IMR-90 (cell line): ENCODE data around the gene USP12. TPM values are rescaled to one million over a fixed set of nuclear protein-coding genes. Genes with fewer than 3 reads are reported as not detected.

Experiments
- ATAC-seq: fragments of 200-7000 bp; cut with Tn5 transposase; 2 replicates; pipeline ENCODE4 v1.9.1; 2020; ENCODE audit warnings: low read depth, mild to moderate bottlenecking, moderate library complexity
- BruUV-seq: library from RNA; stranded (reverse); fragments of 400-500 nt; replicated peaks from 2 replicates; lab custom pipeline; 2021; lab: Mats Ljungman, UMichigan
- CTCF ChIA-PET: fragments of 300-600 bp; formaldehyde crosslinking; extraction: SDS; loops from one replicate; lab custom pipeline; 2021; ENCODE audit warnings: antibody characterized with exemption; lab: Yijun Ruan, JAX
- POLR2A ChIA-PET: fragments of 300-600 bp; sonication (Branson Sonifier 250); formaldehyde crosslinking; loops from one replicate; lab custom pipeline; 2022; ENCODE audit warnings: antibody characterized with exemption; ENCODE audit not compliant: unreplicated experiment; lab: Charles Lee
- DNase-seq: peaks from one replicate; pipeline ENCODE4 v3.0.0; 2013
- H2AFZ ChIP-seq: replicated peaks from 2 replicates; pipeline ENCODE3; 2013; ENCODE audit warnings: low read length, mild to moderate bottlenecking; ENCODE audit not compliant: poor library complexity
- H2AK5ac ChIP-seq: 2 replicates; pipeline ENCODE4 v1.6.1; 2013; ENCODE audit warnings: low read depth, low read length, inconsistent platforms
- H2AK9ac ChIP-seq: replicated peaks from 2 replicates; pipeline ENCODE3; 2013; ENCODE audit warnings: mild to moderate bottlenecking, low read depth, low read length, moderate library complexity; ENCODE audit not compliant: poor library complexity
- H2BK120ac ChIP-seq: 2 replicates; pipeline ENCODE4 v1.6.1; 2013; ENCODE audit warnings: low read depth, low read length, inconsistent platforms
- H2BK15ac ChIP-seq: 3 replicates; pipeline ENCODE4 v1.6.1; 2013; ENCODE audit warnings: low read depth, low read length, inconsistent platforms
- H2BK20ac ChIP-seq: 2 replicates; pipeline ENCODE4 v1.6.1; 2013; ENCODE audit warnings: low read depth, mild to moderate bottlenecking, inconsistent platforms, low read length, moderate library complexity
- H2BK5ac ChIP-seq: 2 replicates; pipeline ENCODE4 v1.6.1; 2013; ENCODE audit warnings: mild to moderate bottlenecking, low read depth, low read length, inconsistent platforms; ENCODE audit not compliant: poor library complexity, severe bottlenecking
- H3K14ac ChIP-seq: replicated peaks from 2 replicates; pipeline ENCODE4 v1.6.1; 2013; ENCODE audit warnings: low read depth, low read length, inconsistent platforms
- H3K18ac ChIP-seq: 2 replicates; pipeline ENCODE4 v1.6.1; 2013; ENCODE audit warnings: low read depth, low read length, control low read depth
- H3K23ac ChIP-seq: 2 replicates; pipeline ENCODE4 v1.6.1; 2013; ENCODE audit warnings: low read depth, low read length, inconsistent platforms
- H3K27ac ChIP-seq: 2 replicates; pipeline ENCODE4 v1.5.1; 2013; ENCODE audit warnings: mild to moderate bottlenecking, control low read depth, low read length; ENCODE audit not compliant: insufficient read depth
- H3K27me3 ChIP-seq: 2 replicates; pipeline ENCODE4 v1.6.1; 2013; ENCODE audit warnings: low read length; ENCODE audit not compliant: control insufficient read depth, insufficient read depth
- H3K36me3 ChIP-seq: 2 replicates; pipeline ENCODE4 v1.6.1; 2013; ENCODE audit warnings: low read length, mixed read lengths; ENCODE audit not compliant: control insufficient read depth, insufficient read depth
- H3K4ac ChIP-seq: 2 replicates; pipeline ENCODE4 v1.6.1; 2013; ENCODE audit warnings: low read depth, low read length, inconsistent platforms
- H3K4me1 ChIP-seq: 2 replicates; pipeline ENCODE4 v1.6.1; 2013; ENCODE audit warnings: low read length, mixed read lengths; ENCODE audit not compliant: control insufficient read depth, insufficient read depth
- H3K4me2 ChIP-seq: 2 replicates; pipeline ENCODE4 v1.6.1; 2013; ENCODE audit warnings: low read depth, mild to moderate bottlenecking, control low read depth, low read length, moderate library complexity
- H3K4me3 ChIP-seq: 2 replicates; pipeline ENCODE4 v1.5.1; 2013; ENCODE audit warnings: low read depth, mild to moderate bottlenecking, control low read depth, low read length, moderate library complexity; ENCODE audit not compliant: insufficient read depth
- H3K56ac ChIP-seq: 2 replicates; pipeline ENCODE4 v1.6.1; 2013; ENCODE audit warnings: low read length, inconsistent platforms; ENCODE audit not compliant: insufficient read depth; ENCODE audit errors: extremely low read depth
- H3K79me1 ChIP-seq, 2 experiments: 2 replicates each; pipeline ENCODE4 v1.6.1; 2013; ENCODE audit warnings: low read length in 2 of 2, inconsistent platforms in 1 of 2, low read depth in 1 of 2
- H3K9ac ChIP-seq: 2 replicates; pipeline ENCODE4 v1.6.1; 2013; ENCODE audit warnings: low read depth, low read length, control low read depth
- H3K9me1 ChIP-seq: 2 replicates; pipeline ENCODE4 v1.6.1; 2013; ENCODE audit warnings: low read length, inconsistent platforms; ENCODE audit not compliant: insufficient read depth
- H3K9me3 ChIP-seq: 2 replicates; pipeline ENCODE4 v1.6.1; 2013; ENCODE audit warnings: low read length; ENCODE audit not compliant: control insufficient read depth, insufficient read depth
- H4K20me1 ChIP-seq: 2 replicates; pipeline ENCODE4 v1.6.1; 2013; ENCODE audit warnings: low read length, inconsistent platforms; ENCODE audit not compliant: insufficient read depth
- H4K5ac ChIP-seq: 2 replicates; pipeline ENCODE4 v1.6.1; 2013; ENCODE audit warnings: mild to moderate bottlenecking, low read depth, low read length, control low read depth
- H4K8ac ChIP-seq, 2 experiments: 2 replicates each; pipeline ENCODE4 v1.6.1; 2013; ENCODE audit warnings: low read depth in 2 of 2, low read length in 2 of 2, control low read depth in 1 of 2, inconsistent platforms in 1 of 2
- H4K91ac ChIP-seq: 2 replicates; pipeline ENCODE4 v1.6.1; 2013; ENCODE audit warnings: low read depth, low read length, inconsistent platforms; ENCODE audit not compliant: insufficient read depth
- BHLHE40 ChIP-seq: fragments of 150-350 bp; IDR thresholded peaks from 2 replicates; pipeline ENCODE4 v1.6.1; 2016; ENCODE audit warnings: mild to moderate bottlenecking, low read depth, low read length
- CEBPB ChIP-seq: IDR thresholded peaks from 2 replicates; pipeline ENCODE4 v1.6.1; 2012; ENCODE audit warnings: low read depth, low read length, improper control_type of control experiment
- CHD1 ChIP-seq: IDR thresholded peaks from 2 replicates; pipeline ENCODE4 v1.6.1; 2012; ENCODE audit warnings: low read depth, low read length, improper control_type of control experiment
- FOS ChIP-seq: fragments of 150-350 bp; IDR thresholded peaks from 2 replicates; pipeline ENCODE4 v1.6.1; 2016; ENCODE audit warnings: low read depth, low read length
- MAFK ChIP-seq: IDR thresholded peaks from 2 replicates; pipeline ENCODE4 v1.6.1; 2012; ENCODE audit warnings: low read depth, low read length, improper control_type of control experiment
- MAZ ChIP-seq: IDR thresholded peaks from 2 replicates; pipeline ENCODE4 v1.6.1; 2012; ENCODE audit warnings: low read depth, mild to moderate bottlenecking, low read length, improper control_type of control experiment, moderate library complexity, borderline replicate concordance
- MXI1 ChIP-seq: IDR thresholded peaks from 2 replicates; pipeline ENCODE4 v1.6.1; 2012; ENCODE audit warnings: low read depth, mild to moderate bottlenecking, low read length, moderate library complexity, borderline replicate concordance
- NFE2L2 ChIP-seq: fragments of 150-350 bp; IDR thresholded peaks from 2 replicates; pipeline ENCODE4 v1.6.1; 2016; ENCODE audit warnings: low read depth, mild to moderate bottlenecking, low read length
- POLR2A ChIP-seq: IDR thresholded peaks from 2 replicates; pipeline ENCODE4 v1.6.1; 2012; ENCODE audit warnings: mild to moderate bottlenecking, low read depth, low read length
- RAD21 ChIP-seq: IDR thresholded peaks from 2 replicates; pipeline ENCODE4 v1.6.1; 2012; ENCODE audit warnings: low read length, improper control_type of control experiment
- RCOR1 ChIP-seq: IDR thresholded peaks from 2 replicates; pipeline ENCODE4 v1.6.1; 2012; ENCODE audit warnings: mild to moderate bottlenecking, low read length, improper control_type of control experiment; ENCODE audit not compliant: insufficient replicate concordance
- RFX5 ChIP-seq: IDR thresholded peaks from 2 replicates; pipeline ENCODE4 v1.8.0; 2012; ENCODE audit warnings: low read depth, mild to moderate bottlenecking, low read length, moderate library complexity
- SMC3 ChIP-seq: fragments of 150-350 bp; IDR thresholded peaks from 2 replicates; pipeline ENCODE4 v1.6.1; 2016; ENCODE audit warnings: low read depth, mild to moderate bottlenecking, antibody characterized with exemption, low read length, moderate library complexity
- dilution Hi-C: fragments of 300-500 bp; cut with HindIII; formaldehyde crosslinking; loops from one replicate; pipeline ENCODE4 v1.14.3; 2018; ENCODE audit warnings: low sequenced_read_pairs; ENCODE audit not compliant: unreplicated experiment
- in situ Hi-C: fragments of 300-500 bp; cut with MboI; formaldehyde crosslinking; loops from 3 replicates; pipeline ENCODE4 v1.14.3; 2019; ENCODE audit warnings: low sequenced_read_pairs, inconsistent platforms, mixed read lengths
- intact Hi-C: fragments of 100-400 bp; cut with micrococcal nuclease; formaldehyde crosslinking; loops from 2 replicates; pipeline ENCODE4 v1.10.0; 2022
- polyA plus RNA-seq, 3 experiments: library from polyadenylated mRNA; depleted of rRNA; stranded (reverse); fragments of >200 nt; gene quantifications; 2 replicates each; pipeline ENCODE4 v1.2.3, GENCODE V29; 2012; ENCODE audit warnings: low replicate concordance in 1 of 3
- total RNA-seq: library from RNA; depleted of rRNA; stranded (reverse); fragments of >200 nt; gene quantifications from 2 replicates; pipeline ENCODE4 v1.2.3, GENCODE V29; 2012
- TF ChIP-seq, protein P1 (sequence below): conservative IDR thresholded peaks from 2 replicates; pipeline ENCODE4 v1.5.1; 2012; ENCODE audit warnings: mild to moderate bottlenecking, low read depth, low read length, improper control_type of control experiment
- TF ChIP-seq, protein P2 (sequence below): fragments of 150-350 bp; IDR thresholded peaks from 2 replicates; pipeline ENCODE4 v1.6.1; 2016; ENCODE audit warnings: low read depth, mild to moderate bottlenecking, low read length, moderate library complexity, borderline replicate concordance
- TF ChIP-seq, protein P3 (sequence below): fragments of 150-350 bp; IDR thresholded peaks from 2 replicates; pipeline ENCODE4 v1.6.1; 2017; ENCODE audit warnings: mild to moderate bottlenecking, antibody characterized with exemption, low read length, low read depth

Gene USP12
- total and polyA plus RNA-seq, 2 of the 4 experiments (the other 2 are of a cell fraction), result 11.8 to 16.5 TPM

DNA sequence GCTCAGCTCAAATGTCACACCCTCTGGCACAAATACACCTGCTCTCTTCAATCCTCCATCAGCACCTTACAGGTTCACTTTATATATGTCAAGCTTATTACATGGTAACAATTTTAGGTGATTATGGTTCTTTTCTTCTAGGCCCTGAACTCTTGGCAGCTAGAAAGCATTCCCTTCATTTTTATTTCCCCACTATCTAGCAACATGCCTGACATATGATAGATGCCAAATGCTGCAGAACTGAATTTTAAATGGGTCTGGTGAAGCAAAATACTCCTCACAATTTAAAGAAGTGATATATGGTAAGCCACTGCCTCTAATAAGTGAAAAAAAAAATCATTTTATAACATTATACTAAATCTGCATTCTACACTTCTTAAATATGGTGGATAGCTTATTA, 95.2 kb downstream of the USP12 start:
- H4K5ac ChIP-seq, result no peak overlapping the region
- no peak overlapping the region for H2AK9ac ChIP-seq
- TF ChIP-seq RCOR1 (no peak), SMC3 (no peak), RAD21 (no peak), MXI1 (no peak), NFE2L2 (no peak), MAFK (no peak), CEBPB (no peak), FOS (no peak), RFX5 (no peak), MAZ (no peak), BHLHE40 (no peak), CHD1 (no peak), POLR2A (no peak)
- TF ChIP-seq, protein P1, sequence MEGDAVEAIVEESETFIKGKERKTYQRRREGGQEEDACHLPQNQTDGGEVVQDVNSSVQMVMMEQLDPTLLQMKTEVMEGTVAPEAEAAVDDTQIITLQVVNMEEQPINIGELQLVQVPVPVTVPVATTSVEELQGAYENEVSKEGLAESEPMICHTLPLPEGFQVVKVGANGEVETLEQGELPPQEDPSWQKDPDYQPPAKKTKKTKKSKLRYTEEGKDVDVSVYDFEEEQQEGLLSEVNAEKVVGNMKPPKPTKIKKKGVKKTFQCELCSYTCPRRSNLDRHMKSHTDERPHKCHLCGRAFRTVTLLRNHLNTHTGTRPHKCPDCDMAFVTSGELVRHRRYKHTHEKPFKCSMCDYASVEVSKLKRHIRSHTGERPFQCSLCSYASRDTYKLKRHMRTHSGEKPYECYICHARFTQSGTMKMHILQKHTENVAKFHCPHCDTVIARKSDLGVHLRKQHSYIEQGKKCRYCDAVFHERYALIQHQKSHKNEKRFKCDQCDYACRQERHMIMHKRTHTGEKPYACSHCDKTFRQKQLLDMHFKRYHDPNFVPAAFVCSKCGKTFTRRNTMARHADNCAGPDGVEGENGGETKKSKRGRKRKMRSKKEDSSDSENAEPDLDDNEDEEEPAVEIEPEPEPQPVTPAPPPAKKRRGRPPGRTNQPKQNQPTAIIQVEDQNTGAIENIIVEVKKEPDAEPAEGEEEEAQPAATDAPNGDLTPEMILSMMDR, result no peak
- TF ChIP-seq, protein P2, sequence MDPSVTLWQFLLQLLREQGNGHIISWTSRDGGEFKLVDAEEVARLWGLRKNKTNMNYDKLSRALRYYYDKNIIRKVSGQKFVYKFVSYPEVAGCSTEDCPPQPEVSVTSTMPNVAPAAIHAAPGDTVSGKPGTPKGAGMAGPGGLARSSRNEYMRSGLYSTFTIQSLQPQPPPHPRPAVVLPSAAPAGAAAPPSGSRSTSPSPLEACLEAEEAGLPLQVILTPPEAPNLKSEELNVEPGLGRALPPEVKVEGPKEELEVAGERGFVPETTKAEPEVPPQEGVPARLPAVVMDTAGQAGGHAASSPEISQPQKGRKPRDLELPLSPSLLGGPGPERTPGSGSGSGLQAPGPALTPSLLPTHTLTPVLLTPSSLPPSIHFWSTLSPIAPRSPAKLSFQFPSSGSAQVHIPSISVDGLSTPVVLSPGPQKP, result no peak
- TF ChIP-seq, protein P3, sequence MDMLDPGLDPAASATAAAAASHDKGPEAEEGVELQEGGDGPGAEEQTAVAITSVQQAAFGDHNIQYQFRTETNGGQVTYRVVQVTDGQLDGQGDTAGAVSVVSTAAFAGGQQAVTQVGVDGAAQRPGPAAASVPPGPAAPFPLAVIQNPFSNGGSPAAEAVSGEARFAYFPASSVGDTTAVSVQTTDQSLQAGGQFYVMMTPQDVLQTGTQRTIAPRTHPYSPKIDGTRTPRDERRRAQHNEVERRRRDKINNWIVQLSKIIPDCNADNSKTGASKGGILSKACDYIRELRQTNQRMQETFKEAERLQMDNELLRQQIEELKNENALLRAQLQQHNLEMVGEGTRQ, result no peak
- H2AFZ ChIP-seq, result no peak overlapping the region
- no peak overlapping the region for H4K8ac ChIP-seq
- no peak overlapping the region for H3K4me3 ChIP-seq
- H2BK20ac ChIP-seq, result no peak overlapping the region
- peak overlapping the region; percentile 58 for H3K4me2 ChIP-seq
- ChIA-PET POLR2A (no interaction called here), CTCF (no interaction called here)
- H3K4ac ChIP-seq, result peak overlapping the region; percentile 30; the same call in 1 of the 2 replicates
- intact Hi-C loops, result loop anchor here (10.0 kb wide), 1 partner anchor 278 kb away; no protein-coding TSS in a partner anchor
- no TSS peak for BruUV-seq
- no peaks in the 10 kb centered on the region for H4K20me1 ChIP-seq
- peaks cover 13% of the 10 kb centered on the region for H3K4me1 ChIP-seq
- peak overlapping the region; percentile 86 for H2BK5ac ChIP-seq
- H3K36me3 ChIP-seq, result peaks cover 16% of the 10 kb centered on the region
- dilution Hi-C loops, result no loop called here
- in situ Hi-C loops, result no loop called here
- H3K9me1 ChIP-seq, result peaks cover 8% of the 10 kb centered on the region
- H2AK5ac ChIP-seq, result no peak overlapping the region
- no peak overlapping the region for H3K23ac ChIP-seq
- peak overlapping the region; percentile 67; the same call in 1 of the 2 replicates for H3K27ac ChIP-seq
- H3K9ac ChIP-seq, result no peak overlapping the region; the same call in 1 of the 2 replicates
- ATAC-seq, result peak; percentile 24; the same call in 1 of the 2 replicates
- no peak overlapping the region for H4K91ac ChIP-seq
- no peaks in the 10 kb centered on the region for H3K9me3 ChIP-seq
- H3K18ac ChIP-seq, result peak overlapping the region; percentile 53
- no peak overlapping the region for H3K56ac ChIP-seq
- peak overlapping the region; percentile 36; the same call in 1 of the 2 replicates for H2BK120ac ChIP-seq
- peak; percentile 41 for DNase-seq
- no peak overlapping the region for H3K14ac ChIP-seq
- no peak overlapping the region for H2BK15ac ChIP-seq
- peaks cover 29 to 39% of the 10 kb centered on the region in 2 experiments for H3K79me1 ChIP-seq
- H3K27me3 ChIP-seq, result no peaks in the 10 kb centered on the region
